WERI-Rb-1 (cell line): ENCODE results near the gene NELL1.

Experiments
- DNase-seq: peaks from one replicate; pipeline ENCODE4 v3.0.0-alpha.2; 2020
- H3K27ac ChIP-seq: fragments of 250-450 bp; sonication (Bioruptor Pico); 2 replicates; pipeline ENCODE4 v1.5.1; 2020; ENCODE audit warnings: mild to moderate bottlenecking, moderate library complexity
- H3K27me3 ChIP-seq: fragments of 250-450 bp; sonication (Bioruptor Pico); 2 replicates; pipeline ENCODE4 v1.5.1; 2021; ENCODE audit warnings: mild to moderate bottlenecking, low read depth, moderate library complexity; ENCODE audit not compliant: insufficient read depth, severe bottlenecking
- H3K36me3 ChIP-seq: fragments of 250-450 bp; sonication (Bioruptor Pico); 2 replicates; pipeline ENCODE4 v1.5.1; 2020; ENCODE audit warnings: mild to moderate bottlenecking, moderate library complexity
- H3K4me3 ChIP-seq: 2 replicates; pipeline ENCODE4 v1.5.1; 2011; ENCODE audit warnings: low read depth, mild to moderate bottlenecking, control low read depth, low read length
- H3K9me3 ChIP-seq: fragments of 250-450 bp; sonication (Bioruptor Pico); 2 replicates; pipeline ENCODE4 v1.5.1; 2021; ENCODE audit warnings: mild to moderate bottlenecking, moderate library complexity; ENCODE audit not compliant: severe bottlenecking
- CTCF ChIP-seq: IDR thresholded peaks from 2 replicates; pipeline ENCODE4 v1.5.1; 2011; ENCODE audit warnings: low read depth, mild to moderate bottlenecking, control low read depth, inconsistent platforms, low read length

NELL1 gene

GRCh38 chr11:20654038-20654437 is 15.3 kb upstream of the NELL1 start:
- Histone ChIP-seq H3K4me3 (no peak overlapping the region), H3K36me3 (no peaks in the 10 kb centered on the region), H3K27ac (no peak overlapping the region), H3K27me3 (no peaks in the 10 kb centered on the region), H3K9me3 (no peaks in the 10 kb centered on the region)
- no peak for TF ChIP-seq CTCF
- DNase-seq = no peak

DNA sequence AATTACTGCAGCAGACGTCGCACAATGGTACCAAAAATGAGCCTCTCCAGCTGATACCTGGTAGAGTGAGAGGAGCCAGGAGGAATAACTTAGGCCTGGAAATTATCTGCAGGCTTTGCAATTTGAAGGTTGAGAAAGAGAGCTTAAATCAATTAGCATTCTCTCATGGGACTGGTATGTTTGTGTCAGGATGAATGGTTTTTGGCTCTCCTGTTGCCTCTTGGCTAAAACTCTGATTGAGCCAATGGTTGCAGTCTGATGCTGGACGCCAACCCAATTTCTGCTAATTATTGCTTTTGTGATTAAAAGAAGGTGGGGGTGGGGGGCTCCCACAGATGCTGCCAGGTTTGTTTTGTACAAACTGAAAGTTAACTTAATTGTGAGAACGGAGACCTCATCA is 12.5 kb upstream of the NELL1 start:
- no peak for TF ChIP-seq CTCF
- Histone ChIP-seq H3K36me3 (no peaks in the 10 kb centered on the region), H3K27ac (no peak overlapping the region), H3K9me3 (no peaks in the 10 kb centered on the region), H3K27me3 (no peaks in the 10 kb centered on the region), H3K4me3 (no peak overlapping the region)
- DNase-seq = no peak

DNA sequence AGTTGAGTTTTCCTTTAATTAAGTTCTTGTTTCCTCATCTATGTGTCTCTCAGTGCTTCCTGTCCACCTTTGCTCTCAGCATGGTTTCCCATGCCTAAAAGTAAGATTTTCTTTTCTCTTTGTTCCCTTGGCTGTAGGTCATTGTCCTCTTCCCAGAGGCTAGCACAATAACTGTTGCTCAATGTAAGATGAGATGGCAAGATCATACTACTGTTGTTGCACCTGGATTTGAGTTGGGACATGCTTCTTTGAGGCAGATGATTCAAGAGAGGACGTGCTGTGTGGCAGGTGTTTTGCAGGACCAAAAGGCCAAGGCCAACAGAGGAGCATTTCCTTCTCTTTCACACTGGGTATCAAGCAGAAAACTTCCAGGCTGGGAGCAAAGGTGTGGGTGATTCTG is 11.3 kb upstream of the NELL1 start:
- Histone ChIP-seq H3K36me3 (no peaks in the 10 kb centered on the region), H3K4me3 (no peak overlapping the region), H3K27ac (no peak overlapping the region), H3K27me3 (no peaks in the 10 kb centered on the region), H3K9me3 (no peaks in the 10 kb centered on the region)
- TF ChIP-seq CTCF = no peak
- DNase-seq = no peak

DNA sequence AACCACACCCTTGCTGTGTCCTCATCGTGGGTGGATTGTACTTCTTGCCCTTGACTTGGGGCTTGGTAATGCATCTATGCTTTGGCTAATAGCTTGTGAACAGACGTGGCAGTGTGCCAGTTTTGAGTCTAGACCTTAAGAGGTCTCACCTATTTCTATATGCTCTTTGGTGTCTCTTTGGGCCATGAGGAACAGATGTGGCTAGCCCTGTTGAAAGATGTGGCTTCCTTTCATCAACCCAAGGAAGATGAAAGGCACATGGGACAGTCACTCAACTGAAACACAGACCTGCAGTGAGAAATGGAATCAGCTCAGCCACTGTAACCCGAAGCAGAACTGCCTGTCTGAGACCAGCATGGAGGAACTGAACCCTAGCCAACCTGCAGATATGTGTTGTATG is 7.9 kb upstream of the NELL1 start:
- no peak overlapping the region for H3K27ac ChIP-seq
- no peak for DNase-seq
- H3K9me3 ChIP-seq = peaks cover 7% of the 10 kb centered on the region
- no peak for TF ChIP-seq CTCF
- H3K4me3 ChIP-seq = no peak overlapping the region
- no peaks in the 10 kb centered on the region for H3K36me3 ChIP-seq
- no peaks in the 10 kb centered on the region for H3K27me3 ChIP-seq

DNA sequence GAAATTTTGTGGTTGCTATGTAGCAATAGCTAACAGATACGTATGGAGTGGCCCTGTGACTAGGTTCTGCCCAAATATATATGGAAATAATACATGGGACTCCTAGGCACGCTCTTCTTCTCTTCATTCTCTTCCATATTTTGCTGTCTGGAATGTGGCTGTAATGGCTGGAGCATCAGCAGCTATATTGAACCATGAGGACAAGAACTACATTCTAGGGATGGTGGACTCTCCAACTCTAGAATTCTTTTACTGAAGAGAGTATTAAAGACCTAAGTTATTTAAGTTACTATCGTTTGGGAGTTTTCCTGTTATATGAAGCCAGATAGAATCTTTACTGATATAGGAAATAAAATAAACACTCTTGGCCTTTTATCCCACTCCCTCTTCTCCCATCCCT is 7.5 kb upstream of the NELL1 start:
- TF ChIP-seq CTCF = no peak

GRCh38 chr11:20668131-20668809 is 1.1 kb upstream of the NELL1 start:
- Histone ChIP-seq H3K27ac (no peak overlapping the region), H3K9me3 (peaks cover 10% of the 10 kb centered on the region), H3K36me3 (no peaks in the 10 kb centered on the region), H3K27me3 (peaks cover 28% of the 10 kb centered on the region), H3K4me3 (peak overlapping the region; percentile 80)
- DNase-seq = no peak
- TF ChIP-seq CTCF = no peak

More for the DNA sequence above, 7.5 kb upstream of the NELL1 start:
- Histone ChIP-seq H3K9me3 (peaks cover 10% of the 10 kb centered on the region), H3K27ac (no peak overlapping the region), H3K4me3 (no peak overlapping the region), H3K36me3 (no peaks in the 10 kb centered on the region), H3K27me3 (no peaks in the 10 kb centered on the region)
- DNase-seq = no peak
